Fibroblast of the aortic adventitia (primary cell): ENCODE results near the gene CKS1B. TPM values are rescaled to one million over a fixed set of nuclear protein-coding genes. Genes with fewer than 3 reads are reported as not detected.

Source experiments
- DNase-seq: peaks from one replicate; pipeline ENCODE4 v3.0.0-alpha.2; 2010; ENCODE audit warnings: low read depth
- H3K4me3 ChIP-seq: 2 replicates; pipeline ENCODE4 v1.5.1; 2011; ENCODE audit warnings: low read depth, mild to moderate bottlenecking, control low read depth, low read length, moderate library complexity
- total RNA-seq: library from RNA; depleted of rRNA; stranded (reverse); fragments of >200 nt; gene quantifications from 2 replicates; pipeline ENCODE4 v1.2.3, GENCODE V29; 2012; ENCODE audit warnings: low replicate concordance
- TF ChIP-seq, protein P1 (sequence below): IDR thresholded peaks from 2 replicates; pipeline ENCODE4 v1.5.1; 2011; ENCODE audit warnings: mild to moderate bottlenecking, low read length, control low read depth, inconsistent platforms; ENCODE audit not compliant: insufficient read depth

The CKS1B gene
- total RNA-seq, 1 donor: 80.7 TPM

DNA sequence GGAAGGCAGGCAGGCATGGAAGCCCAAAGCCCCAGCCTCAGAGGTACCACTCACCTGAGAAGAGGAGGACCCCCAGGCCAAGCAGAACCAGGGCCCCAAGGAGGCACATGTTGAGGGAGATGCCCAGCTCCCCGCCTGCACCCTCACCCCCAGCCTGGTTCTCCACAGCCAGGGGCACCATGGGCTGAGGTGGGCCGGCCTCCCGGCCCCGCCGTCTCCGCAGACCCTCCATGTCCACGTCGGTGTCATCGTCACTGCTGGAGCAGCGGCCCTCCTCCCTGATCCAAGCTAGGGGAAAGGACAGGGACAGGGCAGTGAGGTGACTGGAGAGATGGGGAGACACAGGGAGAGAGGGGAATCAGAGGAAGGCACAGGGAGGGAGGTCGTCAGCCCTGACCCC, 26.4 kb upstream of the CKS1B start:
- TF ChIP-seq, protein P1, sequence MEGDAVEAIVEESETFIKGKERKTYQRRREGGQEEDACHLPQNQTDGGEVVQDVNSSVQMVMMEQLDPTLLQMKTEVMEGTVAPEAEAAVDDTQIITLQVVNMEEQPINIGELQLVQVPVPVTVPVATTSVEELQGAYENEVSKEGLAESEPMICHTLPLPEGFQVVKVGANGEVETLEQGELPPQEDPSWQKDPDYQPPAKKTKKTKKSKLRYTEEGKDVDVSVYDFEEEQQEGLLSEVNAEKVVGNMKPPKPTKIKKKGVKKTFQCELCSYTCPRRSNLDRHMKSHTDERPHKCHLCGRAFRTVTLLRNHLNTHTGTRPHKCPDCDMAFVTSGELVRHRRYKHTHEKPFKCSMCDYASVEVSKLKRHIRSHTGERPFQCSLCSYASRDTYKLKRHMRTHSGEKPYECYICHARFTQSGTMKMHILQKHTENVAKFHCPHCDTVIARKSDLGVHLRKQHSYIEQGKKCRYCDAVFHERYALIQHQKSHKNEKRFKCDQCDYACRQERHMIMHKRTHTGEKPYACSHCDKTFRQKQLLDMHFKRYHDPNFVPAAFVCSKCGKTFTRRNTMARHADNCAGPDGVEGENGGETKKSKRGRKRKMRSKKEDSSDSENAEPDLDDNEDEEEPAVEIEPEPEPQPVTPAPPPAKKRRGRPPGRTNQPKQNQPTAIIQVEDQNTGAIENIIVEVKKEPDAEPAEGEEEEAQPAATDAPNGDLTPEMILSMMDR: no peak
- DNase-seq: no peak
- no peak overlapping the region for H3K4me3 ChIP-seq

DNA sequence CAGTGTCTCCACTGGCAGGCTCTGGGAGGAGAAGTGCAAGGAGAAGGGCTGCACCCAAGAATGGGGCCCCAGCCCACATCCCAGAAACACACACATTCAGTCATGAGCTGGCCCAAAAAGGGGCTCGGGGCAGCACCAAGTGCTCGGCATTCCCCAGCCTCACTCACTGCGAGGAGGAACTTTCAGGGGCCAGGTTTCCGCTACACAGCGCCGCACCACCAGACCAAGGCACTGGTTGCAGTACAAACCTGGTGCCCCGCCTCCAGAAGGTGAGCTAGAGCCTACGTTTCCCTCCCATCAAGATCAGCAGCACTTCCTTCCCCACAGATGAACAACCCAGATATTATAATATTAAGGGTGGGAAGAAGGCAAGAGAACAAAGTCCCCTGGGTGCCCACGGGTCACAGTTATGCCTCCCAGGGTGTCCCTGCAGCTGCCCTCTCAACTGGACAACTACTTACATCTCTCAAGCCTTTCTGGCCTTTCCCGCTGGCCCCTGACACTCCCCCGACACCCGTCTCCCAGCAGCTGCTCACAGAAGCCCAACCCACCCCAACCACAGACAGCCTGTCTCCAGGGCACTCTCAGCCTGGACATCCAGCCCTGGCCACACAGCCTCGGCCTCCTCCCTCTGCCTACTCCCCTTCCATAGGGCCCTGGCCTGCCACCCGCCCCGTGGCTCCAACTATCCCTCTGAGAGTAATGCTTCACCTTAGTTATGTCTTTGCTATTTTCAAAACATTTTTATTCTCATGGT, 22.4 kb upstream of the CKS1B start:
- no peak for DNase-seq
- TF ChIP-seq, protein P1: no peak
- H3K4me3 ChIP-seq: no peak overlapping the region

DNA sequence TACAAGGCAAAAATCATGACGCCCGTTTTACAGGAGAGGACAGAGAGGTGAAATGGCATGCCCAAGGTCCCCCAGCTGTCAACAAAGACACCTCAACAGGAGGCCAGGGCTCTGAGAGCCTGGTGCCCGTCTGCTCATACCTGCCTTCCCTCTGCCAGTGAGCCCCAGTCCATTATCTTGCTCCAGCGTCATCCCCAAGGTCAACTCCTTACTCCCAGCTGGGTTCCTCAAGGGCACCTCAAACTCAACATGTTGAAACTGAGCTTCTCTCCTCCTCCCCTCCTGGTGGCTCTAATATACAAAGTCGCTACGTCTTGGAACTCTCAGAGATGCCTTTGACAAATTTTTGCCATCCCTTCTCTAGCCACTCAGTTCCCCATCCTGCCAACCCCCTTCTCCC, 21.8 kb upstream of the CKS1B start:
- TF ChIP-seq, protein P1: no peak
- DNase-seq: no peak
- no peak overlapping the region for H3K4me3 ChIP-seq

DNA sequence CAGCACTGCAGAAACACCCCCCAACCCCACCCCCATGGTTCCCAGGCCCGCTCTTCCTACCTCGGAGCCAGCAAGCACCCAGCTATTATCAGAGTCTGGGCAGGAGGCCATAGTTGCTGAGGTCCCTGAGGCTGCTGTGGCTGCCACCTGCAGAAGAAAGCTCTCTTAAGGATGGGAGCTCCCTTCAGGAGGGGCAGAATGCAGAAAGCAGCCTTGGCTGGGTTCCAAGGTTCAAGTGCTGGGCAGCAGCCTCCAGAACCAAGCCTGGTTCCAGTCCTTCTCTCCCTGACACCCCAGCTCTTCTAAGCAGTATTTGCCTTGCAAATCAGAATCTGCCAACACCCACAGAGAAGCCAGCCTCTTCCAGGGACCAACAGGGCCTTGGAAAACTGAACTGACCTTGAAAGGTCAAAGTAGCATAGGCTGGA, 20.9 kb upstream of the CKS1B start:
- TF ChIP-seq, protein P1: no peak
- H3K4me3 ChIP-seq: no peak overlapping the region
- no peak for DNase-seq

DNA sequence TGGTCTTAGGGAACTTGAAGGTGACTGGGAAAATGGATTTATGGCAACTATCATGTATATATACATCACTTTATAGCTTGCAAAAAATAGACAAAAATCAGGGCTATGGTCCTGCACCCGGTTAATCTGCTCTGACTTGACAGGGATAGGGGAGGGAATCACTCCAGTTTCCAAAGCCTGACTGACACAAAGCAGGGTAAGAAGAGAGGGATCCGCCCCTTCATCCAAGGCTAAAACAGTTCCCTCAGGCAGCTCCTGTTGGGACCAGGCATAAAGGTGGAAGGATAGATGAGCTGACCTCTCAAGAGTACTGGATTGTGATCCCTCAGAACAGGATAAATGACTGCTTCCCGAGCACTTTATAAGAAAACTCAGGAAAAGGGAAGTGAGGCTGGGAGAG, 19.9 kb upstream of the CKS1B start:
- no peak for DNase-seq
- TF ChIP-seq, protein P1: no peak
- peak overlapping the region; percentile 85 for H3K4me3 ChIP-seq

DNA sequence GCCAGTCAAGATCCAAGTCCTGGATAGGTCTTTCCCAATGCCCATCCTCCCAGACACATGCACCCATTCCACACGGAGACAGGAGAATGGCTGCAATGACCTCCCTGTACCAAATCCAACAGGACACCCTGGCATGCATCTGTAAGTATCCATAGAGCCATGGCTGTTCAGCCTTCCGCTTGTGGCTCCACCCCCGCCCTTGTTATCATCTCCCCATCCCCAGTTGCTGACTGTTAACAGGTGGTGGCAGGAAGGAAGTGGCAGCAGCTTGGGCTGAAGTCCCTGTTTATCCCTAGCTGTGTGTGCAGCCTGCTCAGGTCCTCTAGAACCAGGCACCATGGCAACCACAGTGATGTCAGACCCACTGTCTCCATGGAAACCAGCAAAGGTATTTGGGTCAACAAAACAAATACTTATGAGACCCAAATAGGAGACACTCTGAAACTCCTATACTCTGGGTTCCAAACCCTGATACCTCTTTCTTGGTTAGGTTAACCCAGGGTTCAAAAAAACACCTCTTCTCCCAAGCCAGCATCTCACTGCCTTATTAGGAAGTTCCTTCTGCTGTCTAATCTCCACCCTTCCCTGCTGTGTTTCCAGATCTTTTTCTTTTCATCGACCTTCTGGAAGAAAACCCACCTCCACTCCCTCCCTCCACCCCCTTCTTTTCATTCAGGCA, 19.3 kb upstream of the CKS1B start:
- H3K4me3 ChIP-seq: peak overlapping the region; percentile 85
- TF ChIP-seq, protein P1: no peak
- DNase-seq: peak; percentile 64
